DMS153 treated with DMSO at 0.1 percent for 48 hours (cell line): ENCODE measurements around the gene GLUD1.
A peak's percentile ranks its signal among the peaks of the same experiment; 100 is the strongest.
"Not testable (repeated sequence)": the region's sequence is repeated elsewhere in the genome, so short reads cannot be mapped to it uniquely, and the experiment has no call there.

Source experiments
- DNase-seq: peaks from one replicate; lab custom pipeline; 2025; ENCODE audit not compliant: unreplicated experiment; lab: John Stamatoyannopoulos, UW

GLUD1 gene

GRCh38 chr10:87094373-87095235 is at the start of gene GLUD1, which contains the start of gene SHLD2:
Gene GLUD1, minus strand, starts transcription at chr10:87094843. Its CDS starts 74 bp downstream, at chr10:87094769.
Gene SHLD2, plus strand, starts transcription at chr10:87095206. Its CDS starts 56,149 bp downstream, at chr10:87151355.
- peak; percentile 81 for DNase-seq

GRCh38 chr10:87143109-87143418 is 48.4 kb upstream of the GLUD1 start:
- DNase-seq: not testable (repeated sequence)

GRCh38 chr10:87142230-87143108 is 47.8 kb upstream of the GLUD1 start:
- DNase-seq: not testable (repeated sequence)

- DNase-seq: not testable (repeated sequence)
These were observed 42.8 kb upstream of the GLUD1 start for GRCh38 chr10:87137478-87137877.

- not testable (repeated sequence) for DNase-seq
These were observed 39.8 kb upstream of the GLUD1 start for GRCh38 chr10:87134440-87134839.

- not testable (repeated sequence) for DNase-seq
These were observed 39.3 kb upstream of the GLUD1 start for GRCh38 chr10:87133936-87134335.

GRCh38 chr10:87132176-87132575 is 37.5 kb upstream of the GLUD1 start:
- DNase-seq: not testable (repeated sequence)

- not testable (repeated sequence) for DNase-seq
These were observed 33.0 kb upstream of the GLUD1 start for GRCh38 chr10:87127607-87128156.

GRCh38 chr10:87127048-87127447 is 32.4 kb upstream of the GLUD1 start:
- not testable (repeated sequence) for DNase-seq

- not testable (repeated sequence) for DNase-seq
These were observed 28.7 kb upstream of the GLUD1 start for GRCh38 chr10:87123351-87123750.

- not testable (repeated sequence) for DNase-seq
These were observed 24.4 kb upstream of the GLUD1 start for GRCh38 chr10:87119029-87119428.

GRCh38 chr10:87118122-87118521 is 23.5 kb upstream of the GLUD1 start:
- not testable (repeated sequence) for DNase-seq

GRCh38 chr10:87105446-87106124 is 10.9 kb upstream of the GLUD1 start:
- no peak for DNase-seq

- not testable (repeated sequence) for DNase-seq
These were observed 10.1 kb upstream of the GLUD1 start for GRCh38 chr10:87104727-87105126.

- no peak for DNase-seq
These were observed 7.4 kb upstream of the GLUD1 start for GRCh38 chr10:87101996-87102395.

- DNase-seq: no peak
These were observed 748 bp upstream of the GLUD1 start for GRCh38 chr10:87095236-87095945.

GRCh38 chr10:87093632-87094372 is 841 bp downstream of the GLUD1 start:
- DNase-seq: no peak

GRCh38 chr10:87092861-87093631 is 1.6 kb downstream of the GLUD1 start:
- DNase-seq: no peak

- no peak for DNase-seq
These were observed 2.2 kb downstream of the GLUD1 start for GRCh38 chr10:87092376-87092860.
